NB4 (cell line): ENCODE data around the gene VTN.

ENCODE experiments used
- POLR2A ChIP-seq: IDR thresholded peaks from 2 replicates; pipeline ENCODE4 v1.6.1; 2011; ENCODE audit warnings: mild to moderate bottlenecking; ENCODE audit not compliant: insufficient read length; ENCODE audit errors: extremely low read depth
- TF ChIP-seq, protein P1 (sequence below): IDR thresholded peaks from one replicate; pipeline ENCODE4 v1.5.1; 2012; ENCODE audit warnings: low read depth, low read length
- TF ChIP-seq, protein P2 (sequence below): IDR thresholded peaks from 2 replicates; pipeline ENCODE4 v1.6.1; 2011; ENCODE audit warnings: low read depth, low read length

DNA sequence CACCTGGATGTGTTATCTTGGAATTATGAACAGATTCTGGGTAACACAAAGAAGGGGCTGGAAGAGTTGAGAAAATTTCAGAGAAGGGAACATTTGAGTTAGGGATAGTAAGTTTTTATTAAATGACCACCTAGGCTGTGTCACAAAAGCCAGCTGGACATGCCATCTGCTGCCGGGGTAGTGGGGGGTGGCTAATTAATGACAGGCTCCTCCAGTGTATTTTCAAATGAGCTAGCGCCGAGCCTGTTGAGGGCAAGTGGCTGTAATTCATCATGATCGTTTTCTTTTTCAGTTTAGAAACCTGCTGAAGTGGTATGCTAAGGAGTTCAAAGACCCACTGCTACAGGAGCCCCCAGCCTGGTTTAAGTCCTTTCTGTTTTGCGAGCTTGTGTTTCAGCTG lies 44.9 kb downstream of the VTN start:
- TF ChIP-seq, protein P1, sequence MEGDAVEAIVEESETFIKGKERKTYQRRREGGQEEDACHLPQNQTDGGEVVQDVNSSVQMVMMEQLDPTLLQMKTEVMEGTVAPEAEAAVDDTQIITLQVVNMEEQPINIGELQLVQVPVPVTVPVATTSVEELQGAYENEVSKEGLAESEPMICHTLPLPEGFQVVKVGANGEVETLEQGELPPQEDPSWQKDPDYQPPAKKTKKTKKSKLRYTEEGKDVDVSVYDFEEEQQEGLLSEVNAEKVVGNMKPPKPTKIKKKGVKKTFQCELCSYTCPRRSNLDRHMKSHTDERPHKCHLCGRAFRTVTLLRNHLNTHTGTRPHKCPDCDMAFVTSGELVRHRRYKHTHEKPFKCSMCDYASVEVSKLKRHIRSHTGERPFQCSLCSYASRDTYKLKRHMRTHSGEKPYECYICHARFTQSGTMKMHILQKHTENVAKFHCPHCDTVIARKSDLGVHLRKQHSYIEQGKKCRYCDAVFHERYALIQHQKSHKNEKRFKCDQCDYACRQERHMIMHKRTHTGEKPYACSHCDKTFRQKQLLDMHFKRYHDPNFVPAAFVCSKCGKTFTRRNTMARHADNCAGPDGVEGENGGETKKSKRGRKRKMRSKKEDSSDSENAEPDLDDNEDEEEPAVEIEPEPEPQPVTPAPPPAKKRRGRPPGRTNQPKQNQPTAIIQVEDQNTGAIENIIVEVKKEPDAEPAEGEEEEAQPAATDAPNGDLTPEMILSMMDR = no peak
- TF ChIP-seq POLR2A = no peak
- TF ChIP-seq, protein P2, sequence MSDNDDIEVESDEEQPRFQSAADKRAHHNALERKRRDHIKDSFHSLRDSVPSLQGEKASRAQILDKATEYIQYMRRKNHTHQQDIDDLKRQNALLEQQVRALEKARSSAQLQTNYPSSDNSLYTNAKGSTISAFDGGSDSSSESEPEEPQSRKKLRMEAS = no peak
